ENCODE results near the gene MOCOS.

DNA sequence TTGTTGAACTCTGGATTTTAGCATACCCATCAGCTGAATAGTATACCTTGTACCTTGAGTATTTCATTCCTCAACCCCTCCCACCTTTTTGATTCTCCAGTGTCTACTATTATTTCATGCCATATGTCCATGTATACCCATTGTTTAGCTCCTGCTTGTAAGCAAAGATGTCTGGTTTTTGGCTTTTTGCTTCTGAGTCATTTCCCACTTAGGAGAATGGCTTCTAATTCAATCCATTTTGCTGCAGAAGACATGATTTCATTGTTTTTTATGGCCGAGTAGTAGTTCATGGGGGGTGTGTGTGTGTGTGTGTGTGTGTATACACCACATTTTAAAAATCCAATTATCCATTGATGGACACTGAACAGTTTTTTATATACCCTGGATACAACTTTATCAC, 24.3 kb upstream of the MOCOS start:
- TF ChIP-seq, protein P1, sequence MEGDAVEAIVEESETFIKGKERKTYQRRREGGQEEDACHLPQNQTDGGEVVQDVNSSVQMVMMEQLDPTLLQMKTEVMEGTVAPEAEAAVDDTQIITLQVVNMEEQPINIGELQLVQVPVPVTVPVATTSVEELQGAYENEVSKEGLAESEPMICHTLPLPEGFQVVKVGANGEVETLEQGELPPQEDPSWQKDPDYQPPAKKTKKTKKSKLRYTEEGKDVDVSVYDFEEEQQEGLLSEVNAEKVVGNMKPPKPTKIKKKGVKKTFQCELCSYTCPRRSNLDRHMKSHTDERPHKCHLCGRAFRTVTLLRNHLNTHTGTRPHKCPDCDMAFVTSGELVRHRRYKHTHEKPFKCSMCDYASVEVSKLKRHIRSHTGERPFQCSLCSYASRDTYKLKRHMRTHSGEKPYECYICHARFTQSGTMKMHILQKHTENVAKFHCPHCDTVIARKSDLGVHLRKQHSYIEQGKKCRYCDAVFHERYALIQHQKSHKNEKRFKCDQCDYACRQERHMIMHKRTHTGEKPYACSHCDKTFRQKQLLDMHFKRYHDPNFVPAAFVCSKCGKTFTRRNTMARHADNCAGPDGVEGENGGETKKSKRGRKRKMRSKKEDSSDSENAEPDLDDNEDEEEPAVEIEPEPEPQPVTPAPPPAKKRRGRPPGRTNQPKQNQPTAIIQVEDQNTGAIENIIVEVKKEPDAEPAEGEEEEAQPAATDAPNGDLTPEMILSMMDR (IDR thresholded peaks at IDR 0.05; ENCODE audit: insufficient read depth, low read depth, low read length) = no peak
- TF ChIP-seq EZH2 (IDR thresholded peaks at IDR 0.05; ENCODE audit: insufficient read depth, low read length) = no peak
